ENCODE results near the gene PIK3R5.

Gene PIK3R5

DNA sequence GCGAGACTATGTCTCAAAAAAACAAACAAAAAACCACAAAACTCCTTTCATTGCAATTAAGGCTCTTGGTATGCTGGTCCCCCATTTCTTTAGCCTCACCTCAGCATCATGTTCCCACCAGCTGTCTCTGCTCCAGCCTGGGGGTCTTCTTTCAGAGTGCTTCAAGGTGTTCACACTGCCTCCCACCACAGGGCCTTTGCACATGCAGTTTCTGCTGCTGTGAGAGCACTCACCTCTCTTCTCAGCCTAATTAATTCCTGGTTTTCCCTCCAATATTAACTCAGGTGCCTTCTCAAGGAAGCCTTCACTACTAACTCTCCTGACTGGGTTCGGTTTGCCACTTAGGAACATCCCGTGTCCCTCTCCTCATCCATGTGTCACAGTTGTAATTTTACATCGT is 82.2 kb downstream of the PIK3R5 start:
- TF ChIP-seq, protein P1, sequence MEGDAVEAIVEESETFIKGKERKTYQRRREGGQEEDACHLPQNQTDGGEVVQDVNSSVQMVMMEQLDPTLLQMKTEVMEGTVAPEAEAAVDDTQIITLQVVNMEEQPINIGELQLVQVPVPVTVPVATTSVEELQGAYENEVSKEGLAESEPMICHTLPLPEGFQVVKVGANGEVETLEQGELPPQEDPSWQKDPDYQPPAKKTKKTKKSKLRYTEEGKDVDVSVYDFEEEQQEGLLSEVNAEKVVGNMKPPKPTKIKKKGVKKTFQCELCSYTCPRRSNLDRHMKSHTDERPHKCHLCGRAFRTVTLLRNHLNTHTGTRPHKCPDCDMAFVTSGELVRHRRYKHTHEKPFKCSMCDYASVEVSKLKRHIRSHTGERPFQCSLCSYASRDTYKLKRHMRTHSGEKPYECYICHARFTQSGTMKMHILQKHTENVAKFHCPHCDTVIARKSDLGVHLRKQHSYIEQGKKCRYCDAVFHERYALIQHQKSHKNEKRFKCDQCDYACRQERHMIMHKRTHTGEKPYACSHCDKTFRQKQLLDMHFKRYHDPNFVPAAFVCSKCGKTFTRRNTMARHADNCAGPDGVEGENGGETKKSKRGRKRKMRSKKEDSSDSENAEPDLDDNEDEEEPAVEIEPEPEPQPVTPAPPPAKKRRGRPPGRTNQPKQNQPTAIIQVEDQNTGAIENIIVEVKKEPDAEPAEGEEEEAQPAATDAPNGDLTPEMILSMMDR (IDR thresholded peaks at IDR 0.05; ENCODE audit: borderline replicate concordance, extremely low read depth, low read length, poor library complexity, severe bottlenecking) = no peak
- TF ChIP-seq EZH2 (IDR thresholded peaks at IDR 0.05; ENCODE audit: borderline replicate concordance, low read depth, low read length, severe bottlenecking) = no peak
- DNase-seq = no peak
- no peaks in the 10 kb centered on the region for H4K20me1 ChIP-seq (ENCODE audit: insufficient read depth, low read length)
- H3K36me3 ChIP-seq (ENCODE audit: insufficient read depth, low read length) = peaks cover 80% of the 10 kb centered on the region
- no peak overlapping the region for H2AFZ ChIP-seq (ENCODE audit: low read depth, low read length)
- no peaks in the 10 kb centered on the region for H3K79me2 ChIP-seq (ENCODE audit: insufficient read depth, low read length)
- H3K4me1 ChIP-seq (ENCODE audit: insufficient read depth, low read length) = no peaks in the 10 kb centered on the region
- ATAC-seq (ENCODE audit: insufficient read depth, low read depth) = no peak
- H3K27ac ChIP-seq (ENCODE audit: low read length) = no peak overlapping the region
- H3K4me3 ChIP-seq (ENCODE audit: low read depth in 1 of 2, low read length in 2 of 2) = no peak overlapping the region
- H3K4me2 ChIP-seq (ENCODE audit: insufficient read depth, low read length) = no peak overlapping the region
- H3K27me3 ChIP-seq (ENCODE audit: insufficient read depth, low read length, poor library complexity) = no peaks in the 10 kb centered on the region
- H3K9ac ChIP-seq (ENCODE audit: low read depth, low read length) = no peak overlapping the region
- no peaks in the 10 kb centered on the region for H3K9me3 ChIP-seq (ENCODE audit: insufficient read depth, low read length, severe bottlenecking)

- H3K9me3 ChIP-seq (ENCODE audit: insufficient read depth, low read length, severe bottlenecking) = no peaks in the 10 kb centered on the region
- H3K27ac ChIP-seq (ENCODE audit: low read length) = no peak overlapping the region
- H3K4me2 ChIP-seq (ENCODE audit: insufficient read depth, low read length) = no peak overlapping the region
- H3K27me3 ChIP-seq (ENCODE audit: insufficient read depth, low read length, poor library complexity) = no peaks in the 10 kb centered on the region
- H3K4me3 ChIP-seq (ENCODE audit: low read depth in 1 of 2, low read length in 2 of 2) = no peak overlapping the region
- no peak overlapping the region for H2AFZ ChIP-seq (ENCODE audit: low read depth, low read length)
- TF ChIP-seq, protein P1 (IDR thresholded peaks at IDR 0.05; ENCODE audit: borderline replicate concordance, extremely low read depth, low read length, poor library complexity, severe bottlenecking) = no peak
- TF ChIP-seq EZH2 (IDR thresholded peaks at IDR 0.05; ENCODE audit: borderline replicate concordance, low read depth, low read length, severe bottlenecking) = no peak
- H4K20me1 ChIP-seq (ENCODE audit: insufficient read depth, low read length) = no peaks in the 10 kb centered on the region
- DNase-seq = no peak
- H3K79me2 ChIP-seq (ENCODE audit: insufficient read depth, low read length) = no peaks in the 10 kb centered on the region
- H3K4me1 ChIP-seq (ENCODE audit: insufficient read depth, low read length) = no peaks in the 10 kb centered on the region
- H3K36me3 ChIP-seq (ENCODE audit: insufficient read depth, low read length) = peaks cover 71% of the 10 kb centered on the region
- H3K9ac ChIP-seq (ENCODE audit: low read depth, low read length) = no peak overlapping the region
- no peak for ATAC-seq (ENCODE audit: insufficient read depth, low read depth)
Measured at GRCh38 chr17:8881606-8882005, 83.9 kb downstream of the PIK3R5 start.

DNA sequence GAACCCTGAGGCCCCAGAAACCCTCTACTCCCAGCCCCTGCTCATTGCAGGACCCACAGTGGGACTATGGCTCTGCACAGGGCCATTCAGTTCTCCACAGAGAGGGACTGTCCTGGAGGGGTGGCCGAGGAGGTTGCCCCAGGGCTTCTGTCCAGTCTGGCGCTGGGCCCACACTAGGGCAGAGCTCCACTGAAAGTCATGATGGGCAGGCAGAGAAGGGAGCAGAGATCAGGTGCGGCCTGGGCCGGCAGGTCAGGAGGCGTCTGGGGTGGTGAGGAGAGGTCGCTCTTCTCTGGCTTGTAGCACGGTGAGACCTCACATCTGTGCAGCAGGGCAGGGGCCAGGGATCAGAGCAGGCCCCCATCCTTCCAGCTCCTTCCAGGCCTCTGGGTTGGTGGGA is 85.0 kb downstream of the PIK3R5 start:
- peaks cover 63% of the 10 kb centered on the region for H3K36me3 ChIP-seq (ENCODE audit: insufficient read depth, low read length)
- TF ChIP-seq, protein P1 (IDR thresholded peaks at IDR 0.05; ENCODE audit: borderline replicate concordance, extremely low read depth, low read length, poor library complexity, severe bottlenecking) = no peak
- TF ChIP-seq EZH2 (IDR thresholded peaks at IDR 0.05; ENCODE audit: borderline replicate concordance, low read depth, low read length, severe bottlenecking) = no peak
- DNase-seq = no peak
- H3K27me3 ChIP-seq (ENCODE audit: insufficient read depth, low read length, poor library complexity) = no peaks in the 10 kb centered on the region
- H2AFZ ChIP-seq (ENCODE audit: low read depth, low read length) = no peak overlapping the region
- no peak overlapping the region for H3K4me2 ChIP-seq (ENCODE audit: insufficient read depth, low read length)
- H3K9ac ChIP-seq (ENCODE audit: low read depth, low read length) = no peak overlapping the region
- no peaks in the 10 kb centered on the region for H3K9me3 ChIP-seq (ENCODE audit: insufficient read depth, low read length, severe bottlenecking)
- no peak overlapping the region for H3K4me3 ChIP-seq (ENCODE audit: low read depth in 1 of 2, low read length in 2 of 2)
- no peak overlapping the region for H3K27ac ChIP-seq (ENCODE audit: low read length)
- H3K4me1 ChIP-seq (ENCODE audit: insufficient read depth, low read length) = no peaks in the 10 kb centered on the region
- no peak for ATAC-seq (ENCODE audit: insufficient read depth, low read depth)
- H4K20me1 ChIP-seq (ENCODE audit: insufficient read depth, low read length) = no peaks in the 10 kb centered on the region
- H3K79me2 ChIP-seq (ENCODE audit: insufficient read depth, low read length) = no peaks in the 10 kb centered on the region

DNA sequence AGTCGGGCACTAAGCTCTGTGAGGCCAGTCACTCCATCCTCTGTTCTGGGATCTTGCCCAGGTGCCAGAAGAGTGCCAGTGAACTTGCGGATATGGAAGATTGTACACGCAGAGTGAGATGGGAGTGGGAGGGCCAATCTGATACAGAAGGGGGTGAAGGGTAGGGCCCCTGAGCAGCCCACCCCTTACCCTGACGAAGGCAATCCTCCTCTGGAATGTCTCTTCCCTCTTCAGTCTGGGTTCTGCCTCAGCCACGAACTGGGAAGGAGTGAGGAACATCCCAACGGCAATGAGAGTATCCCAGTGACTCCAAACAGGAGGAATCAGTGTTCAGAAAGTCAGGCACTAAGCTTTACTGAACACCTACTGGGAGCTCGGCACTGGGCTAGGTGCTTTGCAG is 86.1 kb downstream of the PIK3R5 start:
- no peak overlapping the region for H3K4me2 ChIP-seq (ENCODE audit: insufficient read depth, low read length)
- H4K20me1 ChIP-seq (ENCODE audit: insufficient read depth, low read length) = no peaks in the 10 kb centered on the region
- ATAC-seq (ENCODE audit: insufficient read depth, low read depth) (no peak), DNase-seq (no peak)
- H2AFZ ChIP-seq (ENCODE audit: low read depth, low read length) = no peak overlapping the region
- H3K9me3 ChIP-seq (ENCODE audit: insufficient read depth, low read length, severe bottlenecking) = no peaks in the 10 kb centered on the region
- TF ChIP-seq, protein P1 (IDR thresholded peaks at IDR 0.05; ENCODE audit: borderline replicate concordance, extremely low read depth, low read length, poor library complexity, severe bottlenecking) = no peak
- no peak for TF ChIP-seq EZH2 (IDR thresholded peaks at IDR 0.05; ENCODE audit: borderline replicate concordance, low read depth, low read length, severe bottlenecking)
- no peaks in the 10 kb centered on the region for H3K27me3 ChIP-seq (ENCODE audit: insufficient read depth, low read length, poor library complexity)
- no peak overlapping the region for H3K9ac ChIP-seq (ENCODE audit: low read depth, low read length)
- no peak overlapping the region for H3K4me3 ChIP-seq (ENCODE audit: low read depth in 1 of 2, low read length in 2 of 2)
- no peaks in the 10 kb centered on the region for H3K4me1 ChIP-seq (ENCODE audit: insufficient read depth, low read length)
- peaks cover 55% of the 10 kb centered on the region for H3K36me3 ChIP-seq (ENCODE audit: insufficient read depth, low read length)
- H3K27ac ChIP-seq (ENCODE audit: low read length) = no peak overlapping the region
- no peaks in the 10 kb centered on the region for H3K79me2 ChIP-seq (ENCODE audit: insufficient read depth, low read length)

Measured in DND-41 (cell line).